Measurements from ENCODE around the gene GTF2F1. TPM values are rescaled to one million over a fixed set of nuclear protein-coding genes. Genes with fewer than 3 reads are reported as not detected.

GTF2F1 gene
- total RNA-seq, 2 experiments from 2014 or later = 50.4 to 59.6 TPM

DNA sequence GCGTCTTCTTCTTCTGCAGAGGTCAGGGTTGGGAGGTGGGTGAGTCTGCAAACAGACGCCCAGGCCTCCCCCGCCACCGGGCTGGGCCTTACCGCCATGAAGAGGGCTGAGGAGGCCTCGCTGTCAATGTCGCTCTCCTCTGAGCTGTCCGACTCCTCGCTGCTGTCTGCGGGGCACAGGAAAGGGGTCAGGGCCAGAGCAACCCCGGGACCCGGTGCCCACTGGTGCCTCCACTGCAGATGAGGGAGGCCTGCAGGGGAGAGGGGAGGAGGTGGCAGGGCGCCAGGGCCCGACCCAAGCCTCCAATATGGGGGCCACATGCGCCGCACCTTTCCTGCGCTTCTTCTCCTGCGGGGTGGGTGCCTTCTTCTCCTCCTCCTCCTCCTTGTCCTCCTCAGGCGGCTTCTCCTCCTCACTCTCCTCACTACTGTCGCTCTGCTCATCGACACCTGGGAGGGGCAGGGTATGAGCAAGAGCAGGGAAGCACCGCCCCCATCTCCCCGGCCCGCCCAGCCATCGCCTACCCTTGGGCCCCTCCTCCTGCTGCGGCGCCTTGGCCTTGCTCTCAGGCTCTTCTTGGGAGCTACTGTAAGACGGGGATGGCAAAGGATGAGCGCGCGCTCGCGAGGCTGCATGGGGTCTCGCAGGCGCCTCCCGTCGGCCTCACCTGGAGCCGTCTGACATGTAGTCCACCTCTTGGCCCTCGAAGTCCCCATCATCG lies 11.8 kb downstream of the GTF2F1 start:
- H3K9me3 Mint-ChIP-seq = no peaks in the 10 kb centered on the region

DNA sequence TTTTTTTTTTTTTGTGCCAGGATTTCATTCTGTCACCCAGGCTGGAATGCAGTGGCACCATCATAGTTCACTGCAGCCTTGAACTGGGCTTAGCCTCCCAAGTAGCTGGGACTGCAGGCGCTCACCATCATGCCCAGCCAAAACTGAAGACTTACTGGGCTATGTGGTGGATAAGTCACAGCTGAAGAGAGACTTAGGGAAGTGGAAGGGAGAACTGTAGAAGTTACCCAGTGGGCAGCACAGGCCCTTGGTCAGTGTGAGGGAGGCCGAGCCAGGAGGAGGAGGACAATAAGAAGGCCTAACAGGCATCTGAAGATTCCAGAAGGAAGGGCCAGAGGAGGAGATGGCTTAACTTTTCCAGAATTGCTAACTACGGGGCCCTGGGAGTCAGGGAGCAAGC lies 13.2 kb downstream of the GTF2F1 start:
- TF ChIP-seq, protein P1, sequence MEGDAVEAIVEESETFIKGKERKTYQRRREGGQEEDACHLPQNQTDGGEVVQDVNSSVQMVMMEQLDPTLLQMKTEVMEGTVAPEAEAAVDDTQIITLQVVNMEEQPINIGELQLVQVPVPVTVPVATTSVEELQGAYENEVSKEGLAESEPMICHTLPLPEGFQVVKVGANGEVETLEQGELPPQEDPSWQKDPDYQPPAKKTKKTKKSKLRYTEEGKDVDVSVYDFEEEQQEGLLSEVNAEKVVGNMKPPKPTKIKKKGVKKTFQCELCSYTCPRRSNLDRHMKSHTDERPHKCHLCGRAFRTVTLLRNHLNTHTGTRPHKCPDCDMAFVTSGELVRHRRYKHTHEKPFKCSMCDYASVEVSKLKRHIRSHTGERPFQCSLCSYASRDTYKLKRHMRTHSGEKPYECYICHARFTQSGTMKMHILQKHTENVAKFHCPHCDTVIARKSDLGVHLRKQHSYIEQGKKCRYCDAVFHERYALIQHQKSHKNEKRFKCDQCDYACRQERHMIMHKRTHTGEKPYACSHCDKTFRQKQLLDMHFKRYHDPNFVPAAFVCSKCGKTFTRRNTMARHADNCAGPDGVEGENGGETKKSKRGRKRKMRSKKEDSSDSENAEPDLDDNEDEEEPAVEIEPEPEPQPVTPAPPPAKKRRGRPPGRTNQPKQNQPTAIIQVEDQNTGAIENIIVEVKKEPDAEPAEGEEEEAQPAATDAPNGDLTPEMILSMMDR (IDR thresholded peaks at IDR 0.05) = no peak
- DNase-seq (no peak), ATAC-seq (no peak)
- Mint-ChIP-seq H3K4me3 (no peak overlapping the region), H3K9me3 (no peaks in the 10 kb centered on the region), H3K27ac (no peak overlapping the region), H3K27me3 (no peaks in the 10 kb centered on the region), H3K36me3 (ENCODE audit: low read depth) (peaks cover 33% of the 10 kb centered on the region), H3K4me1 (ENCODE audit: low read depth) (peaks cover 2% of the 10 kb centered on the region)
- ChIA-PET CTCF (no interaction called here), POLR2A (interaction anchor here (0.6 to 1.6 kb wide), 3 partner anchors 10 to 96 kb away, joined by 3 to 4 read pairs (median 4); no protein-coding TSS in a partner anchor)
- intact Hi-C loops (cut with micrococcal nuclease) = no loop called here

More for the DNA sequence above, 11.8 kb downstream of the GTF2F1 start:
- H3K4me1 Mint-ChIP-seq (ENCODE audit: low read depth) = peaks cover 2% of the 10 kb centered on the region
- ChIA-PET POLR2A (interaction anchor here (0.6 kb wide), 1 partner anchor 16 kb away, joined by 3 read pairs; no protein-coding TSS in a partner anchor), CTCF (no interaction called here)
- no peak overlapping the region for H3K27ac Mint-ChIP-seq
- TF ChIP-seq, protein P1 (IDR thresholded peaks at IDR 0.05) = no peak
- ATAC-seq (no peak), DNase-seq (no peak)
- peaks cover 37% of the 10 kb centered on the region for H3K36me3 Mint-ChIP-seq (ENCODE audit: low read depth)
- intact Hi-C loops (cut with micrococcal nuclease) = no loop called here
- no peaks in the 10 kb centered on the region for H3K27me3 Mint-ChIP-seq
- H3K4me3 Mint-ChIP-seq = no peak overlapping the region

DNA sequence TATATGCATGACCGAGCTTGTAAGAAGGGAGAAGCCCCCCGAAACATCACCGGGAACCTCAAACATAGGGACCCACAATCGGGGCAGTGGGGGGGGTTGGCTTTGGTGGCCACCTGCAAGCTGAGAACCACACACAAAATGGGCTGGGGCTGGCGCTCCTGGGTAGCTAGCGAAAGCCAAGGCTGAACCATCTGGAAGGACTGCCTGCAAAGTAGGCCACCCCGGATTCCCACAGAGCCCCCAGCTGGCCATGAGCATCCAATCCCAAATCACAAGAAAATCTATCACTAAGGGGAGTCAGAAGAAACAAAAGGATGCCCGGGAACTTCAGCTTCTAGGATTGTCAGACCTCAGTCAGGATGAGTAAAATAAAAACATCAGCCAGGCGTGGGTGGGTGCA lies 14.5 kb downstream of the GTF2F1 start:
- intact Hi-C loops (cut with micrococcal nuclease) = no loop called here
- POLR2A ChIA-PET = interaction anchor here (1.2 to 1.6 kb wide), 2 partner anchors 11 to 34 kb away, joined by 3 to 4 read pairs; no protein-coding TSS in a partner anchor
- Mint-ChIP-seq H3K9me3 (no peaks in the 10 kb centered on the region), H3K36me3 (ENCODE audit: low read depth) (peaks cover 33% of the 10 kb centered on the region), H3K27ac (no peak overlapping the region), H3K27me3 (no peaks in the 10 kb centered on the region), H3K4me3 (no peak overlapping the region), H3K4me1 (ENCODE audit: low read depth) (peaks cover 6% of the 10 kb centered on the region)
- CTCF ChIA-PET = no interaction called here
- no peak for DNase-seq
- ATAC-seq = no peak
- TF ChIP-seq, protein P1 (IDR thresholded peaks at IDR 0.05) = no peak

- DNase-seq (no peak), ATAC-seq (no peak)
- H3K27ac Mint-ChIP-seq = no peak overlapping the region
- peaks cover 30% of the 10 kb centered on the region for H3K36me3 Mint-ChIP-seq (ENCODE audit: low read depth)
- TF ChIP-seq, protein P1 (IDR thresholded peaks at IDR 0.05) = no peak
- no peaks in the 10 kb centered on the region for H3K27me3 Mint-ChIP-seq
- no peaks in the 10 kb centered on the region for H3K9me3 Mint-ChIP-seq
- H3K4me1 Mint-ChIP-seq (ENCODE audit: low read depth) = peaks cover 7% of the 10 kb centered on the region
- no peak overlapping the region for H3K4me3 Mint-ChIP-seq
- intact Hi-C loops (cut with micrococcal nuclease) = no loop called here
- ChIA-PET CTCF (interaction anchor here (1.0 kb wide), 1 partner anchor 18 kb away, joined by 3 read pairs; no protein-coding TSS in a partner anchor), POLR2A (interaction anchor here (0.8 to 1.6 kb wide), 2 partner anchors 12 to 46 kb away, joined by 3 to 4 read pairs; partner anchors contain the start of gene KHSRP)
These were observed 14.9 kb downstream of the GTF2F1 start for GRCh38 chr19:6378041-6378440.

DNA sequence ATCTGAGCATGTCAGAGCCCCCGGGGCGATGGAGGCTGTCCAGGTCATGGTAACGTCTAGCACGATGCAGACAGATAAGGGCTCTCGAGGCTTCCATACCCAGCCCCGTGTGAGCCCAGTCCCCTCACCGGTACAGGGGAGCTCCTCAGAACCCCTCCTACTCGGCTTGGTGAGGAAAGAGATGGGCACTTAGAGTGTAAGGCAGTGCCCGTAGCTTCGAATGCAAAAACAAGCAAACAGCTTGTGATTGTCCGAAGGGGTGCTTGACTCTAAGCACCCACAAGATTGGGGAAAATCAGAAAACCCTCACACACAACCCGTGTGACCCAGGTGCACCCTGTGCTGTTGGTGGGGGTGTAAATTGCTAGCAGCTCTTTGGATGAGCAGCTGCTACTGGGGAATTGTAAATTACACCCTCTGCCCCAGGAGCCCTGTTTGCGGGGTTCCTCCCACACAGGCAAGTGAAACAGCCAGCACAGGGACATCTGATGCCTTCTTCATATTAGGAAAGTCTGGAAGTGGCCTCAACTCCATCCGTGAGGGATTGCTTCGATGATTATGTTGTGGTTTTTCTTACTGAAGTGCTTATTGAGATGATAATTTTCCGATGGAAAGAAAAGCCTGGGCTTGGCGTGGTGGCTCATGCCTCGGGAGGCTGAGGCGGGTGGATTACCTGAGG lies 16.3 kb downstream of the GTF2F1 start:
- ChIA-PET POLR2A (interaction anchor here (0.9 to 1.1 kb wide), 2 partner anchors 11 to 46 kb away, joined by 3 read pairs; no protein-coding TSS in a partner anchor), CTCF (no interaction called here)
- Mint-ChIP-seq H3K36me3 (ENCODE audit: low read depth) (peaks cover 24% of the 10 kb centered on the region), H3K4me1 (ENCODE audit: low read depth) (peaks cover 10% of the 10 kb centered on the region), H3K4me3 (no peak overlapping the region), H3K9me3 (no peaks in the 10 kb centered on the region), H3K27ac (no peak overlapping the region), H3K27me3 (no peaks in the 10 kb centered on the region)
- intact Hi-C loops (cut with micrococcal nuclease) = no loop called here
- ATAC-seq = no peak
- TF ChIP-seq, protein P1 (IDR thresholded peaks at IDR 0.05) = no peak
- no peak for DNase-seq
